NB4 (cell line): ENCODE results near the gene CEP20.

Source experiments
- MYC ChIP-seq: IDR thresholded peaks from 2 replicates; pipeline ENCODE4 v1.6.1; 2011; ENCODE audit warnings: low read depth, low read length
- POLR2A ChIP-seq: IDR thresholded peaks from 2 replicates; pipeline ENCODE4 v1.6.1; 2011; ENCODE audit warnings: mild to moderate bottlenecking; ENCODE audit not compliant: insufficient read length; ENCODE audit errors: extremely low read depth
- TF ChIP-seq, protein P1 (sequence below): IDR thresholded peaks from one replicate; pipeline ENCODE4 v1.5.1; 2012; ENCODE audit warnings: low read depth, low read length

DNA sequence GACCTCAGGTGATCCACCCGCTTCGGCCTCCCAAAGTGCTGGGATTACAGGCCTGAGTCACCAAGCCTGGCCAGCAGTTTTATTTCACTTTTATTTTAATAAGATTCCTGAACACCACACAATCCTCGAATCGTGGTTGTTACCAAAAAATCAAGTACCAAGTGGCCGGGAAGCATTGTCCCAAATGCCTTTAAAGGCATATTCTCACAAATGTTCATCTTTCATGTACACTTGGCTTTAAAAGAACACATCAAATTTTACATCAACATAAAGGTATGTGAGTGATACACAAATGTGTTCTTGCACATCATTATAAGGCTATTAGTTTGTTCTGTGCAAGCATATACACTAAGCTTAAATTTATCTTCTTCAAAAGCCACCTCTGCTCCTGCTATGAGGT, 23.5 kb downstream of the CEP20 start:
- TF ChIP-seq, protein P1, sequence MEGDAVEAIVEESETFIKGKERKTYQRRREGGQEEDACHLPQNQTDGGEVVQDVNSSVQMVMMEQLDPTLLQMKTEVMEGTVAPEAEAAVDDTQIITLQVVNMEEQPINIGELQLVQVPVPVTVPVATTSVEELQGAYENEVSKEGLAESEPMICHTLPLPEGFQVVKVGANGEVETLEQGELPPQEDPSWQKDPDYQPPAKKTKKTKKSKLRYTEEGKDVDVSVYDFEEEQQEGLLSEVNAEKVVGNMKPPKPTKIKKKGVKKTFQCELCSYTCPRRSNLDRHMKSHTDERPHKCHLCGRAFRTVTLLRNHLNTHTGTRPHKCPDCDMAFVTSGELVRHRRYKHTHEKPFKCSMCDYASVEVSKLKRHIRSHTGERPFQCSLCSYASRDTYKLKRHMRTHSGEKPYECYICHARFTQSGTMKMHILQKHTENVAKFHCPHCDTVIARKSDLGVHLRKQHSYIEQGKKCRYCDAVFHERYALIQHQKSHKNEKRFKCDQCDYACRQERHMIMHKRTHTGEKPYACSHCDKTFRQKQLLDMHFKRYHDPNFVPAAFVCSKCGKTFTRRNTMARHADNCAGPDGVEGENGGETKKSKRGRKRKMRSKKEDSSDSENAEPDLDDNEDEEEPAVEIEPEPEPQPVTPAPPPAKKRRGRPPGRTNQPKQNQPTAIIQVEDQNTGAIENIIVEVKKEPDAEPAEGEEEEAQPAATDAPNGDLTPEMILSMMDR, result no peak
- TF ChIP-seq MYC (no peak), POLR2A (no peak)
